ENCODE results near the gene CD53.
A peak's percentile ranks its signal among the peaks of the same experiment; 100 is the strongest.

Gene CD53

DNA sequence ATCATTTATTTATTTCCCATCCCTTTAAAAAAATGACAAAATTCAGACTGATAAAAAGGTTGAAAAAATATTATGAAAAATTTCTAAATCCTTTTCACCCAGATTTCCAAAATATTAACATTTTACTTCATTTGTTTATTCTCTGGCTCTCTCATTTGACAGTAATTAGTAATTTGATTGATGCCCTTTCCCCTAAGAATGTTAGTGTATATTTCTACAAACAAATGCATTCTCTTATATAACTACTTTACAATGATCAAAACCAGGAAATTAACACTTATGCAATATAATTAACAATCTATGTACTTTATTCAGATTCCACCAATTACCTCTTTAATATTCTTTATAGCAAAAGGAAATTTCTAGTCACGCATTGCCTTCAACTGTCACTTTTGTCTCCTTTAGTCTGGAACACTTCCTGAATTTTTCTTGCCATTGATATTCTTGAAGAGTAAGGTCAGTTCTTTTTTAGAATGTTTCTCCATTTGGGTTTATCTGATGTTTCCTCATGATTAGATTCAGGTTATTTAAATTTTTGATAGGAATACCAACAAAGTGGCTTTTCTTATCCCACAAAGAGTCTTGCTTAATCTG lies 3.9 kb downstream of the CD53 start:
- in situ Hi-C loops (cut with MboI; ENCODE audit: low sequenced_read_pairs, unreplicated experiment) = loop anchor here (10.0 kb wide), 2 partner anchors 268 to 348 kb away; partner anchors contain the start of genes CEPT1, CHI3L2 and DRAM2
- TF ChIP-seq, protein P1, sequence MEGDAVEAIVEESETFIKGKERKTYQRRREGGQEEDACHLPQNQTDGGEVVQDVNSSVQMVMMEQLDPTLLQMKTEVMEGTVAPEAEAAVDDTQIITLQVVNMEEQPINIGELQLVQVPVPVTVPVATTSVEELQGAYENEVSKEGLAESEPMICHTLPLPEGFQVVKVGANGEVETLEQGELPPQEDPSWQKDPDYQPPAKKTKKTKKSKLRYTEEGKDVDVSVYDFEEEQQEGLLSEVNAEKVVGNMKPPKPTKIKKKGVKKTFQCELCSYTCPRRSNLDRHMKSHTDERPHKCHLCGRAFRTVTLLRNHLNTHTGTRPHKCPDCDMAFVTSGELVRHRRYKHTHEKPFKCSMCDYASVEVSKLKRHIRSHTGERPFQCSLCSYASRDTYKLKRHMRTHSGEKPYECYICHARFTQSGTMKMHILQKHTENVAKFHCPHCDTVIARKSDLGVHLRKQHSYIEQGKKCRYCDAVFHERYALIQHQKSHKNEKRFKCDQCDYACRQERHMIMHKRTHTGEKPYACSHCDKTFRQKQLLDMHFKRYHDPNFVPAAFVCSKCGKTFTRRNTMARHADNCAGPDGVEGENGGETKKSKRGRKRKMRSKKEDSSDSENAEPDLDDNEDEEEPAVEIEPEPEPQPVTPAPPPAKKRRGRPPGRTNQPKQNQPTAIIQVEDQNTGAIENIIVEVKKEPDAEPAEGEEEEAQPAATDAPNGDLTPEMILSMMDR (IDR thresholded peaks at IDR 0.05; ENCODE audit: borderline replicate concordance, control extremely low read depth, extremely low read depth, insufficient read depth, missing control alignments) = no peak
- DNase-seq (ENCODE audit: low spot score) = no peak

DNA sequence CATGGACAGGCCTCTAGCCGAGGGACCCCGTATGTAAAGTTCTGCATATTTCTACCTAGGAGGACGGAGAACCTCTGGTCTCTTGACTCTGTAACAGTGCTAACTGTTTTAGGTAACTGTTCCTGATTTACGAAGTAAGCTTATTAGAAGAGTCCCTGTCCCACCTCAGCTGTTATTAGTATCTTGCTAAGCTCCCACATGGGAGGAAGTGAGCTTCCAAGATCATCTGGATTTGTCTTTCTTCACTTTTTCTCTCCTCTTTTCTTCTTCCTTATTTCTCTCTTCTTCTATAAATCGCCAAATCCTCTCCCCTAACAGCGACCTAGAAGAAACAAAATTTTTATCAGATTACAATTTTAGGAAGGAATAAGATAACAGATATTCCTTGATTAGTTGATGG lies 4.4 kb downstream of the CD53 start:
- DNase-seq (ENCODE audit: low spot score) = no peak
- in situ Hi-C loops (cut with MboI; ENCODE audit: low sequenced_read_pairs, unreplicated experiment) = loop anchor here (10.0 kb wide), 2 partner anchors 267 to 347 kb away; partner anchors contain the start of genes CEPT1, CHI3L2 and DRAM2
- TF ChIP-seq, protein P1 (IDR thresholded peaks at IDR 0.05; ENCODE audit: borderline replicate concordance, control extremely low read depth, extremely low read depth, insufficient read depth, missing control alignments) = no peak

DNA sequence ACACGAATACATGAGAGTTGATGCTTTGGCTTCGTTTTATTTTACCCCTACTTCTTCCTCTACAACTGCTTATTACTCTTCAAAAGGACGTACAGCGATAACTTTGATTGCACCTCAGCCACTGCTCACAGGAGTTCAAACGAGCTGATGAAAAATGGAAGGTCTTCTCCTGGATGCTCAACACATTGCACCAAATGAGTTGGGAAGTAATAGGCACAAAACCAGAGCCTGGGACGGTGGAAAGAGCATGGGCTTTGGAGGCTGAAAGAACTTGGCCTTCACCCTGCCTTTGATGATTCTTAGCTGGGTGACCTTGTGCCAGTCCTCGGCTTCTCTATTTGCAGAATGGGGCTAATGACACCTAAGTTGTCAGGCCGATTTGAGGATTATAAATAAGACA lies 4.8 kb downstream of the CD53 start:
- no peak for DNase-seq (ENCODE audit: low spot score)
- TF ChIP-seq, protein P1 (IDR thresholded peaks at IDR 0.05; ENCODE audit: borderline replicate concordance, control extremely low read depth, extremely low read depth, insufficient read depth, missing control alignments) = no peak
- in situ Hi-C loops (cut with MboI; ENCODE audit: low sequenced_read_pairs, unreplicated experiment) = loop anchor here (10.0 kb wide), 2 partner anchors 267 to 347 kb away; partner anchors contain the start of genes CEPT1, CHI3L2 and DRAM2

DNA sequence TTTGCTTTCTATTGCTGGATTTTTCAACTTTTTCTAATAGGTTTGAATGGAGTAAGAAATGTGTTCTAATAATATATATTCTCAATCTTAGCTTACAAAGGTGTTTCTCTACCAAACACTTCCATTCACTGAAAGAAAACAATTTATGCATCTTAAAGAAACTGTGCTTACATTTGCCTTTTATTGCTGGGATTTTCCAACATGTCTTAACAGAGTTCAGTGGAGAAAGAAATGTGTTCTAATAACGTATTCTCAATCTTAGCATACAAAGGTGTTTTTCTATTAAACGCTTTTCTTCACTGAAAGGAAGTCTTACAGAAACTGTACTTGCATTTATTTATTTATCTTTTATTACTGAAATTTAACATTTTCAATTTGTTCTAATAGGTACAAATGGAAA lies 5.6 kb downstream of the CD53 start:
- no peak for DNase-seq (ENCODE audit: low spot score)
- in situ Hi-C loops (cut with MboI; ENCODE audit: low sequenced_read_pairs, unreplicated experiment) = loop anchor here (10.0 kb wide), 2 partner anchors 266 to 346 kb away; partner anchors contain the start of genes CEPT1, CHI3L2 and DRAM2
- TF ChIP-seq, protein P1 (IDR thresholded peaks at IDR 0.05; ENCODE audit: borderline replicate concordance, control extremely low read depth, extremely low read depth, insufficient read depth, missing control alignments) = no peak

DNA sequence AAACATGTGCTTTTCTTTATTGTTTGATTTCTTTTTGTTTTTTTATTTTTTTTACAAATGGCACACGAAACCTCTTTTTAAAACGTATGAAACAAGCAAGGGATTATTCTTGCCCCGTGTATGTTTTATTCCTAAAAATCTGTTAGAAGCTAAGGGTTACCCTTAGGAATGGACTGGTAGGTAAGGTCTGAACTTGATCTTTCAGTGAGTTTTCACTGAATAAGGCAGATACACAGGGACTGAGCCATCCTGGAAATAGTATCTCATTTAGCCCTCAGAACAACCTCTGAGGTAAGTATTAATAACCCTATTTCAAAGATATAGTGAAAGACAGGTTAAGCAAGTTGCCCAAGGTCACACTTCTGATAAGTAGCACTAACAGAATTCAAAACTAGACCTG lies 6.0 kb downstream of the CD53 start:
- in situ Hi-C loops (cut with MboI; ENCODE audit: low sequenced_read_pairs, unreplicated experiment) = loop anchor here (10.0 kb wide), 2 partner anchors 266 to 346 kb away; partner anchors contain the start of genes CEPT1, CHI3L2 and DRAM2
- no peak for DNase-seq (ENCODE audit: low spot score)
- TF ChIP-seq, protein P1 (IDR thresholded peaks at IDR 0.05; ENCODE audit: borderline replicate concordance, control extremely low read depth, extremely low read depth, insufficient read depth, missing control alignments) = no peak

DNA sequence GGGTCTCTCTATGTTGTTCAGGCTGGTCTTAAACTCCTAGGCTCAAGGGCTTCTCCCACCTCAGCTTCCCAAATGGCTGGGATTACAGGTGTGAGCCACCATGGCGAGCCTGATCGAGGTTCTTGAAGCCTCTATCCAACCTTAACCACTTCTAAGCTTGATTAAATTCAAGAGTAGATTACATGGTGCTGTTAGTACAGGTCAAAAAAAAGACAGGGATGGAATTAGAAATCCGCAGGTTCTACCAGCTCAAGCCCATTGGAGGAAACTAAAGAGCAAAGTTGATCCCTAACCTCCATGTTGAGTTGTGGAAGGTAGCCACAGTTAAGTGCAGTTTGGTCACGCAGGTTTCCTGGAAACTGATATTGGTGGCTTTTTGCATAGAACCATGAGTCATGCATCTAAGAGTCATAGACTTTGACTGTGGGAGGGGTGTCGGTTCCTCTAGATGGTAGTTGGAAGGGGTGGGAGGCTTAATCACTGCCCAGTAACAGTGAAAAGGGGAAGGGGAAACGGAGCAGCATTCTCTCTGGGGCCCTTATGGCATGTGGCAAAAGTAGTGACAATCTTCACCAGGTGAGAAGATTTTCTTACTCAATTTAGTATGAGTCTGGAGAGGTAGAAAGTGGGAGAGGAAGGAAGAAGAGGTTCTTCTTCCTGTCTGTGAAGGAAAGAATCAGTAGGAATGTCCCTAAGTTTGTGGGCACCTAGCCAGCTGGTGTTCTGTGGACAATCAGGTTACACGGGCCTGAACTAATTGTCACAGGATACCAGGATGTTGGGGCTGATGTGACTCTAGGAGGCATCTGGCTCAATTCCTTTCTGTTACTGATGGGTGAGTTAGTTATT lies 7.0 kb downstream of the CD53 start:
- TF ChIP-seq, protein P1 (IDR thresholded peaks at IDR 0.05; ENCODE audit: borderline replicate concordance, control extremely low read depth, extremely low read depth, insufficient read depth, missing control alignments) = no peak
- DNase-seq (ENCODE audit: low spot score) = peak; percentile 29
- in situ Hi-C loops (cut with MboI; ENCODE audit: low sequenced_read_pairs, unreplicated experiment) = loop anchor here (10.0 kb wide), 2 partner anchors 265 to 345 kb away; partner anchors contain the start of genes CEPT1, CHI3L2 and DRAM2
